ENCODE data around the gene AFAP1L1.

Gene AFAP1L1

GRCh38 chr5:149271716-149272563 is at the start of gene AFAP1L1:
TSS of gene AFAP1L1 (plus strand) at chr5:149271859. CDS start at chr5:149271969, 110 bp downstream.
- peak; percentile 32 for DNase-seq

GRCh38 chr5:149223081-149223848 is 48.4 kb upstream of the AFAP1L1 start:
- DNase-seq, result no peak

DNA sequence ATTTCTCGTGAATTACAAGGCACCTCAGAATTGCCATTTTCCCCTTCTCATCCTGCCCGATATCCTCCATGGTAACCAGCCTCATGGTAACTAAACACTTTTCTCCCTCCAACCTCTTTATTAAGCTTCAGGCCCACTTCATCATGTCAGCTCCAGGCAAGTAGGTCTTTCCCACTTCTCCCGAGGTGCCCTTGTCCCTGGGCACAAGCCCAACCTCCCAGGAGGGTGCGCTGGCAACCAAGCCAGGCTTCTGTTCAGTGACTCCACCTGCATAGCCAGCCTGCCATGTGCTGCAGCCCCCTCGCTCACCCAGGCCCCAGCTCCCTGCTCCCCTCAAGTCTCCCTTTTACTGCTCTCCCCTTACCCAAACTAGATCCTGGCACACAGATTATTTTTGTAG is 47.4 kb upstream of the AFAP1L1 start:
- no peak for DNase-seq

- no peak for DNase-seq
These were observed 44.4 kb upstream of the AFAP1L1 start for GRCh38 chr5:149227168-149227826.

DNA sequence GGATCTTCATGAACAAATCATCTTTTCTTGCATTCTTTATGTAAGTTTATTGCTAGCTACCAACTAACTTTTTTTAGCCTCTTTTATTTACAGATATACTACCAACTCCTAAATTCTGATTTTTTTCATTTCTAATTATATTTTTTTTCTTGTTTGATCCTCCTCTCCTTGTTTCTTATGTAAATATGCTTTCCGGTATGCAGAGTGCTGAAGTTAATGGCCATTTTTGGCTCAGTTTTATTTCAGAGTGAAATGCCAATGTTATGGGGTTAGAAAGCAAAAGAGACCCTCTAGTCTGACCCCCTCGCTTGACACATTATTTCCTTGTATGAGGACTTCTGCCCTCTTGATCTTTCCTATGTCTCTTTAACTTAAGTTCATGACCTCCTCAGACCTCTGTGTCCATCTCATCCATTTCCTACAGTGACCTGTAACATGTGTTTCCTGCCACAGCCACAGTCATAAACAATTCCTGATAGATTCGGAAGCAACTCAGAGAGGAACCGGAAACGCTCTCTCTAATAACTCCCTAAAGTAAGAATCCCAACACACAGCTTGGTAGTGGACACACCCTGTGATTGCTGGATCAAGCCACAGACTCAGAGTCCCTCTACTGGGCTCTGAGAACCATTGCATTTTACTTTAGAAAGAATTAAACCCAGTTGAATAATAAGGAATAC is 42.9 kb upstream of the AFAP1L1 start:
- no peak for DNase-seq

DNA sequence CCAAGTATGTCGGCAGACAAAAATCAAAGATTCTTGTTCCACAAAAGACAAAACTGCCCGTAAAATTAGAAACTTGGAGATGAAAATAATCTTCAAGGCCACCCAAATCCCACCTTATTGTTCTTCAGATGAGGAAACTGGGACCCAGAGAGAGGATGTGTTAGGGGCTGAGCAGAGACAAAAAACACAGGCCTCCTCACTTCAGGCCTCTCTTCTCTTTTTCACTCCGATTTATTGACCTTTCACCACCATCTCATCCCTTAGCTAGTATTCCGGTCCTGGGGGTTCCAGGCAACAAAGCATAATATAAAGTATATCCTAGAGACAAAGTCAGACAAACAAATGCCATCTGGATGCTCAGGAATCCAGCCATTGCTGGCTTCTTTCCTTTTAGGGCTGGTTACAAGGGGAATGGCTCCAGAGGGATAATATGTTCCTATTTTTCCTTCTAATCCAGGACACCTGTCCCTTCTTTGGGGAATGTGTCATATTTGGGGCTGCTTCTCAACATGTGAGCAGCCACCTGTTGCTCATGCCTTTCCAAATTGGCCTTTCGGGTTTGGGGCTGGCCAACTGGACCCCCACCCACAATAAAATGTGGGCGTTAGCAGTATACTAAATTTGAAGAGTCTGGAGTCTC is 42.2 kb upstream of the AFAP1L1 start:
- DNase-seq, result no peak

DNA sequence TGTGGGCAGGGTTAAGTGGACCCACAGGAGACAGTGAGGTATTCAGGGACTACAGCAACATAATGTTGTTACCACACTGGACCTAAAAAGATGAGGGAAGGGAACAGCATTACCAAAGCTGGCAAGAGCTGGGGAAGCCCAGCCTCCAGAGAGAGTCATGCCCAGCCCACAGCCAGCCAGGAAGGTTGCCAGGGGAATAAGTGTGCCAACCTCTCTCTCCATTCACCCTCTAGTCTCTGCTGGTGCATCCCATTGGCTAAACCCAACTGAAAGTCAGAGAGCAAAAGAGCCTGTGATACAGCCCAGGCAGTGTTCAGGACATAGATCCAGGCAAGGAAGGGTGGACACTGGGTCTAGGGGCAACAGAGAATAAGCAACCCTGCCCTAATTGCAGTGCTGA is 35.8 kb upstream of the AFAP1L1 start:
- DNase-seq, result no peak

DNA sequence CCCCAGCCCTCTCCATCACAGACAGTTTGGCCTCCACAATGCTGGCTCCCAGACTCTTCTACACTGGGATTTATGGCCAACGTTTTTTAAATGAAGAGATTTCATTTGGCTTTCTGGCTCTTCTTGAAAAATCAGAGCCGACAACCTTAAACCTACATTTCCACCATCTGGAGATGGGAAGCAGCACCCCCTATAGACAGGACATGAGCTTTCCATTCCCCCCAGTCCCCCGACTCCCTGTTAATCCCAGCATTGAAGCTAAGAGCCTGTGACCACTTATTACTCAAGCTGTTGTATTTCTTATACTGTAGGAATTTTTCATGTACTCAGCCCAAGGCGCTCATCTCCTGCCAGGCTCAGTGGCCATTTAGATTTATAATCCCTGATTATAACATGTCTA is 34.0 kb upstream of the AFAP1L1 start:
- no peak for DNase-seq

DNA sequence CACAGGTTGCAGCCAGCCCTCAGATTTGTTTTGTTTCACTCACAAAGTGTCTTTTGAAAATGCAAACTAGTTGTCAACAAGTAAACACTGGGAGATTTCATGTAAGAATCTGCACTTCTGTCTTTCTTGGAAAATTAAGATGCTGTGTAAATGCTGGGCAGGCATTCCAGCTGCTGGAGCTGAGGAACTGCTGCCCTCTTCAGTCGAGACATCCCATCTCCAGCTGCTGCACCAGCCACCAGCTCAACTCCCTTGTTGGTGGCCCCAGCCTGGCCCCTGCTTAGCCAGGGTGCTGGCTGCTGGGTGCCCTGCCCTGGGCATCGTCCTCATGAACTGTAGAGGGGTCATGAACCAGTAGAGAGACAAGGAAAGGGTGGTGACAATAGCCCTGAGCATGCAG is 33.1 kb upstream of the AFAP1L1 start:
- DNase-seq, result peak; percentile 7

- DNase-seq, result no peak
These were observed 31.7 kb upstream of the AFAP1L1 start for GRCh38 chr5:149239917-149240316.

DNA sequence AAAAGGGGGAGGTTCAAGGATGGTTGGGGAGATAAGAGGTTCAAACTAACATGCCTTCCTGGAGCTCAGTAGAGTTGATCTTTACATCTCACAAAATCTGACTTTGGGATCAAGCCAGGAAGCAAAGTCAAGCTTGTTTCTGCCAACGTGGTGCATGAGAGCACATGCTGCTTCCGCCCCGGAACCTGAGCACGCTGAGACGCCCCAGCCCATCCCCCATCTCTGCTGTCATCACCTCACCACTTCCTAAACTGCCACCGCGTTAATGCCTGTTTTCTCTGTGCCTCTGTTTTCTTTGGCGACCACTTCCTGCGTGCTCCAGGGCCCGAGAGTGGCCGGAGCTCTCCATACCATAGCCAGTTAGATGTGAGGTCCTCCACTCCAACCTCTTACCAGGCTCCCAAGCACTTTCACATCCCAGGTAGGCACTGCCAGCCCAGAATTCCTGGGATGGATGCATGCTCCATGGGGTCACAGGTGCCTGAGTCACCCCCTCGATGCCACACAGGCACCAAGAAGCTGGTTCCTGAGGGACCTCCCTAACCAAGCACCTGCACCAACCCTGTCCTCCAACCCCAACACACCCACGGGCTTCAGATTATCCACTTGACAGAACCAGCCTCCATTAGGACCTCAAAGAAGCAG is 31.2 kb upstream of the AFAP1L1 start:
- peak; percentile 95 for DNase-seq

- DNase-seq, result no peak
These were observed 29.3 kb upstream of the AFAP1L1 start for GRCh38 chr5:149242339-149242738.

- DNase-seq, result no peak
These were observed 24.8 kb upstream of the AFAP1L1 start for GRCh38 chr5:149246906-149247305.

GRCh38 chr5:149247726-149248125 is 23.9 kb upstream of the AFAP1L1 start:
- DNase-seq, result no peak

DNA sequence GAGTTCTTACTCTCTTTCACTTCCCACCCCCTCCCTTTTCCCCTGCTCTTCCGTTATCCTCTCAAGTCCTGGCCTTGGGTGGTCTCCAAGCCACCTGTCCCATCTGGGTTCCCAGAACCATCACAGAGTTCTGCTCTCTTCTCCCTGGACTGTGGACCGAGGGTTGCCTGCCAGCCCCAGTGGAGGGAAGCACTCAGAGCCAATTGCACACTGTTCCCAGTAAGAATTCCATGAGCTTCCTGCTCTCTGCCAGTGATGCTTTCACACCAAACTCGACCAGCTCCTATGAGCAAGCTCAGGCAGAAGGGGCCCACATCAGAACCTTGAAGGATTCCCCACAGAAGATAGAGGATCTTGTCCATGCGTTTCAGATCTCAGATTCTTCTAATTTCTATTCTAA is 20.1 kb upstream of the AFAP1L1 start:
- DNase-seq, result no peak

GRCh38 chr5:149254506-149254905 is 17.2 kb upstream of the AFAP1L1 start:
- no peak for DNase-seq

DNA sequence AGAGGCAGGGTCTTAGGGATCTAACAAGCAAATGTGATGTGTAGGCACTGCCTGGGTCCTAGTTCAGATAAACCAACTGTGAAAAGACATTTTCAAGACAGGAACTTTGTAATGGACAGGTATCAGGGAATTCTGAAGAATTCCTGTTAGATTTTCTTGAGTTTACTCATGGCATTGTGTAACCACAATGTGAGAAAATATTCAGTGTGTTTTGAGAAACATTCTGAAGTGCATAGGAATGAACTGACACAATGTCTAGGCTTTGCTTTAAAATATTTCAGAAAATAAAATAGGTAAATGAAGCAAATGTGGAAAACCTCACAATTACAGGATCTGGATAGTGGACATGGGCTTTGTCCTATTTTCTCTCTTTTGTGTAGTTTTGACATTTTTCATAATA is 15.2 kb upstream of the AFAP1L1 start:
- no peak for DNase-seq

DNA sequence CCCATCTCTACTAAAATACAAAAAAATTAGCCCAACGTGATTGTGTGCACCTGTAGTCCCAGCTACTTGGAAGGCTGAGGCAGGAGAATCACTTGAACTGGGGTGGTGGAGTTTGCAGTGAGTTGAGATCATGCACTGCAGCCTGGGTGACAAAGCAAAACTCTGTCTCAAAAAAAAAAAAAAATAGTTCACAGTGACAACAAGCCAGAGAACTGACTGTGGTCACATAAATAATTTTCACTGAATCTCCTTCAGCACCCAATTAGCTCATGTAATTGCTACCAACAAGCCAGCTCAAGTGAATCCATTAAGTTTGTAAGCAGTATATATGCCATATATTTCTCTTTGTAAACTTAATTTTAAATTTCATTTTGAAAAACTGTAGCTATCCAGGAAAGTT is 14.5 kb upstream of the AFAP1L1 start:
- DNase-seq, result no peak

DNA sequence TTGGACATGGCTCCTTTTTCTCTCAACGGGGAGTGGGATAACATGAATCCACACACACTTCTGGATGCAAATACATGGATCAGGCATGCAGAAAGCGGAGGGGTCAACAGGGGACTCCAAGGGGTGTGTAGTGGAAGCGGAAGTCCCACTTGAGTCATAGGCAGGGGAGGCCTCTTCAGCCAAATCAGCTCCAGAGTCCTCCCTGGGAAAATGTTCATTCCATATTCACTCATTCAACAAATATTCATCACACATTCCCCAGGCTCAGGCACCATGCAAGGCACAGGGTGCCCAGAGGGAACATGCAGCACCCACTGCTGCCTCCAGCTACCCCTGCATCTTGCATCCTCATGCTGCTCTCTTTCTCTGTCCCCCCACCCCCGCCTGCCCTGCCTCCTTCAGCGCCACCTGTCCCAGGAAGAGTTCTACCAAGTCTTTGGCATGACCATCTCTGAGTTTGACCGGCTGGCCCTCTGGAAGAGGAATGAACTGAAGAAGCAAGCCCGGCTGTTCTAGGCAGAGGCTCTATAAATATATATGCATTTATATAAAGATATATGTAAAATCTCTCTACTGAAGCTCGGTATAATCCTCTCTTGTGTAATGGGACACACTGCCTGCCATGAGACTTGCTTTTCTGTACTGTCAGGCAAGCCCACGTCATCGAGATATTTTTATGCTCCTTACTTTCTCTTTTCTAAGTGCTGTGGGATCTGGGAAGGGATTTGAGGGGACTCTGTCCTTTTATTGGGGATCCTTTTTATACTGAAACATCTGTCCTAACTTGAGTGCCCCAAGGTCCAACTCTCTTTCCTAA is 13.6 kb upstream of the AFAP1L1 start:
- no peak for DNase-seq

- no peak for DNase-seq
These were observed 10.9 kb upstream of the AFAP1L1 start for GRCh38 chr5:149260761-149261160.

- DNase-seq, result no peak
These were observed 10.4 kb upstream of the AFAP1L1 start for GRCh38 chr5:149261246-149261645.

Data from CD4-positive, alpha-beta T cell treated with Interleukin-6 for 4 hours (primary cell).